IPS-20b (cell line): ENCODE results near the gene RSPH6A.

Experiments
- H3K27ac ChIP-seq: one replicate; pipeline ENCODE4 v1.5.1; 2013; ENCODE audit warnings: low read length
- H3K27me3 ChIP-seq: 2 replicates; pipeline ENCODE4 v1.6.1; 2013; ENCODE audit warnings: mild to moderate bottlenecking, low read length, inconsistent platforms; ENCODE audit not compliant: insufficient read depth
- H3K36me3 ChIP-seq: 2 replicates; pipeline ENCODE4 v1.6.1; 2013; ENCODE audit warnings: low read depth, mild to moderate bottlenecking, inconsistent platforms, low read length, moderate library complexity; ENCODE audit not compliant: insufficient read depth
- H3K4me1 ChIP-seq: 2 replicates; pipeline ENCODE4 v1.6.1; 2013; ENCODE audit warnings: mild to moderate bottlenecking, control low read depth, inconsistent platforms, low read length, moderate library complexity; ENCODE audit not compliant: insufficient read depth
- H3K4me3 ChIP-seq: 2 replicates; pipeline ENCODE4 v1.5.1; 2013; ENCODE audit warnings: mild to moderate bottlenecking, low read length, inconsistent platforms
- H3K9ac ChIP-seq: 2 replicates; pipeline ENCODE4 v1.6.1; 2013; ENCODE audit warnings: low read depth, mild to moderate bottlenecking, inconsistent platforms, low read length, moderate library complexity
- H3K9me3 ChIP-seq: 2 replicates; pipeline ENCODE4 v1.6.1; 2013; ENCODE audit warnings: mild to moderate bottlenecking, low read depth, low read length, inconsistent platforms; ENCODE audit not compliant: insufficient read depth

Gene RSPH6A

DNA sequence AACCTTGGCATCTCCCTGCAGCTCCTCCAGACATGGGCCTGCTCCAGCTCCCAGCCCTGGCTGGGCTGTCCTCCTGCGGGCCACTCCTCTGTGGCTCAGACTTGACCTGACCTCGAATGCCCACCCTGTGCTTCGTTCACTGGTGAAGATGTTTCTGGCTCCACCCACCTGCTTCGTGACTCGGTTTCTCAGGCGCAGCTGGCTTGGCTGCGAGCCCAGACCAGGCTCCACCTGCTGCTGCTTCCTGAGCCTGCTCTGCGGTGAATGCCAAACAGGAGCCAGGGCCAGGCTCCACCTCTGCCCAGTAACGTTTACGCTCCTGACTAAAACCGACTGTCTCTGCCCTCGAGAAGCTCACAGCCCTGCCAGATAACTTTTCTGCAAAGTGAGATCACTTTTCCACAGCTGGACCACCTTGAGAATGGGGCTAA lies 8.9 kb upstream of the RSPH6A start:
- H3K4me1 ChIP-seq: no peaks in the 10 kb centered on the region
- no peak overlapping the region for H3K27ac ChIP-seq
- H3K9ac ChIP-seq: no peak overlapping the region
- H3K4me3 ChIP-seq: no peak overlapping the region
- H3K36me3 ChIP-seq: peaks cover 95% of the 10 kb centered on the region
- no peaks in the 10 kb centered on the region for H3K9me3 ChIP-seq
- no peaks in the 10 kb centered on the region for H3K27me3 ChIP-seq

- Histone ChIP-seq H3K36me3 (peaks cover 86% of the 10 kb centered on the region), H3K4me3 (no peak overlapping the region), H3K27me3 (no peaks in the 10 kb centered on the region), H3K27ac (no peak overlapping the region), H3K4me1 (peaks cover 3% of the 10 kb centered on the region; the same call in 1 of the 2 replicates), H3K9ac (no peak overlapping the region), H3K9me3 (no peaks in the 10 kb centered on the region)
Measured at GRCh38 chr19:45823182-45823581, 8.1 kb upstream of the RSPH6A start.

- H3K4me1 ChIP-seq: peaks cover 8% of the 10 kb centered on the region; the same call in 1 of the 2 replicates
- H3K9ac ChIP-seq: no peak overlapping the region
- H3K36me3 ChIP-seq: peaks cover 82% of the 10 kb centered on the region
- no peaks in the 10 kb centered on the region for H3K9me3 ChIP-seq
- H3K27ac ChIP-seq: no peak overlapping the region
- no peaks in the 10 kb centered on the region for H3K27me3 ChIP-seq
- no peak overlapping the region for H3K4me3 ChIP-seq
Measured at GRCh38 chr19:45822716-45823115, 7.6 kb upstream of the RSPH6A start.

GRCh38 chr19:45821570-45821969 lies 6.5 kb upstream of the RSPH6A start:
- Histone ChIP-seq H3K9ac (no peak overlapping the region), H3K27ac (no peak overlapping the region), H3K27me3 (no peaks in the 10 kb centered on the region), H3K4me1 (peaks cover 11% of the 10 kb centered on the region; the same call in 1 of the 2 replicates), H3K36me3 (peaks cover 70% of the 10 kb centered on the region), H3K4me3 (no peak overlapping the region), H3K9me3 (no peaks in the 10 kb centered on the region)

GRCh38 chr19:45821103-45821521 lies 6.0 kb upstream of the RSPH6A start:
- Histone ChIP-seq H3K36me3 (peaks cover 66% of the 10 kb centered on the region), H3K9ac (no peak overlapping the region), H3K27me3 (no peaks in the 10 kb centered on the region), H3K27ac (no peak overlapping the region), H3K4me1 (peaks cover 11% of the 10 kb centered on the region; the same call in 1 of the 2 replicates), H3K4me3 (no peak overlapping the region), H3K9me3 (no peaks in the 10 kb centered on the region)

DNA sequence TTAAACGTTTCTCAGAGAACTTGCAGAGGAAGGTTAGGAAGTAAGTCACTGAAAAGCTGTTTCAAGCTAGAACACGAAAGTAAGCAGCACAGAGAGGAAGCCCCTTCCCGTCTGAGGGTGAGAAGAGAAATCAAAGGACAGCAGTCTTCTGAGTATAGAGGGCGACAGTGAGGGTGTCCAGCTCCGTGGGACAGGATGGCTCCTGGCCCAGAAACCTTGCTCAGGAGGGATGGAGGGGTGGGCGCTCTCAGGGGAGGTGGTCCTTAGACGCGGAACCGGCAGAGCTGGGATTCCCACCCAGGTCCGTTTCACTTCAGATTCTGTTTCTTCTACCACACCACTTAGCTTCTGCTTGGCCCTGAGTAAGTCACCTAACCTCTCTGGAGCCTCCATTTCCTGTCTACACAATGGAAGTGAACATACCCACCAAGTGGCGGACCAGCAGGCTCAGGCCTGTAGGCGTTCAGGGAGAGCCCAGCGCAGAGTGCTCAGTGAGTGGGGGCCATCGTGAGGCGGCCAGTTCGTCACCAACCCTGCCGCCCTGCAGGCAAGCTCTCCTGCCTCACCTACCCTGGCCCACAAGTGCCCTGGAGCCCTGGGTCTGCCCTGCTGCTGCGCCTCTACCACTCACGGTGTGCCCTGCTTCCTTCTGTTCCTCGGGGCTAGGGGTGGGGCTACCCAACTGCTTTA lies 5.5 kb upstream of the RSPH6A start:
- Histone ChIP-seq H3K27me3 (no peaks in the 10 kb centered on the region), H3K4me1 (peaks cover 11% of the 10 kb centered on the region; the same call in 1 of the 2 replicates), H3K9me3 (no peaks in the 10 kb centered on the region), H3K27ac (no peak overlapping the region), H3K4me3 (no peak overlapping the region), H3K36me3 (peaks cover 60% of the 10 kb centered on the region), H3K9ac (no peak overlapping the region)

DNA sequence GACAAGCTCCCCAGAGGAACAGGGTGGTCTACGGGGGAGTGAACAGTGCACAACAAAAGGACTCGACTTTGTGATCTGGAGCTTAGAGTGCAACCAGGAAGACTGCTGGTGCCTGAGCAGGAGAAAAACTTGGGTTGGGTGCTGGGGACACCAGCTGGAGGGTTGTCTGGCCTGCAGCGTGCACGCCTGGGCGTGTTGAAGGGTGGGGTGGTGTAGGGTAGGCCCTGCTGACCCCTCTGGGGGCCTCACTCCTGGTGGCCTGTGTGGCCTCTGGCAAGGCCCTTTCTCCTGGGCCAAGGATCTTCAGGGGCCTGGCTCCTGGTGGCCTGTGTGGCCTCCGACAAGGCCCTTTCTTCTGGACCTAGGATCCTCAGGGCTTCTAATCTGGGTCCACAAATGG lies 4.7 kb upstream of the RSPH6A start:
- Histone ChIP-seq H3K4me1 (peaks cover 11% of the 10 kb centered on the region; the same call in 1 of the 2 replicates), H3K4me3 (no peak overlapping the region), H3K9ac (no peak overlapping the region), H3K27ac (no peak overlapping the region), H3K36me3 (peaks cover 52% of the 10 kb centered on the region), H3K27me3 (no peaks in the 10 kb centered on the region), H3K9me3 (no peaks in the 10 kb centered on the region)

DNA sequence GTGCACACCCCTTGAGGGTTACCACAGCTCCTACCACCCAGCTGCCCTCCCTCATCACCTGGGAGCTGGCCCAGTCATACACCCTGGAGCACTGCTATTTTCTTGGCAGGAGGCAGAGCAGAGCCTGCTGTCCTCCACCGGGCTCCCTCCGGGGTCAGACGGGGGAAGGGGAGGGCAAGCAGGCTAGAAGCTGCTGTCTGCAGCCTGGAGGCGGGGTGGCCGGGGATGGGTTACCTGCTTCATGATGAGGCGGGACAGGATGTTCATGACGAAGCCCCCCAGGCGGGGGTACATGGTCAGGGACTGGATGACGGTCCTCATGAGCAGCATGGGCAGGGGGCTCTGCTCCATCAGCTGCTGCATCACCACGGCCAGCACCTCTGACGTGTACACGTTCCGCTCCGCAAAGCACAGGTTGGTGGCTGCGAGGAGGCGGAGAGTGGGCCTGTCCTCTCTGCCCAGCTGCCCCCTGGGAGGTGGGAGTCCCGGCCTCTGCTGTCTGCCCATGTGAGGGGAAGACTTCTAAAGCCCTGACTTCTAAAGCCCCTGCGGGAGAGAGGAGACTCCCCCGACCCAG lies 2.7 kb upstream of the RSPH6A start:
- no peaks in the 10 kb centered on the region for H3K27me3 ChIP-seq
- H3K4me1 ChIP-seq: peaks cover 17% of the 10 kb centered on the region; the same call in 1 of the 2 replicates
- peak overlapping the region; percentile 53; the same call in 1 of the 2 replicates for H3K9ac ChIP-seq
- peak overlapping the region; percentile 41; the same call in 1 of the 2 replicates for H3K4me3 ChIP-seq
- no peaks in the 10 kb centered on the region for H3K9me3 ChIP-seq
- H3K27ac ChIP-seq: peak overlapping the region; percentile 57
- peaks cover 33% of the 10 kb centered on the region for H3K36me3 ChIP-seq

DNA sequence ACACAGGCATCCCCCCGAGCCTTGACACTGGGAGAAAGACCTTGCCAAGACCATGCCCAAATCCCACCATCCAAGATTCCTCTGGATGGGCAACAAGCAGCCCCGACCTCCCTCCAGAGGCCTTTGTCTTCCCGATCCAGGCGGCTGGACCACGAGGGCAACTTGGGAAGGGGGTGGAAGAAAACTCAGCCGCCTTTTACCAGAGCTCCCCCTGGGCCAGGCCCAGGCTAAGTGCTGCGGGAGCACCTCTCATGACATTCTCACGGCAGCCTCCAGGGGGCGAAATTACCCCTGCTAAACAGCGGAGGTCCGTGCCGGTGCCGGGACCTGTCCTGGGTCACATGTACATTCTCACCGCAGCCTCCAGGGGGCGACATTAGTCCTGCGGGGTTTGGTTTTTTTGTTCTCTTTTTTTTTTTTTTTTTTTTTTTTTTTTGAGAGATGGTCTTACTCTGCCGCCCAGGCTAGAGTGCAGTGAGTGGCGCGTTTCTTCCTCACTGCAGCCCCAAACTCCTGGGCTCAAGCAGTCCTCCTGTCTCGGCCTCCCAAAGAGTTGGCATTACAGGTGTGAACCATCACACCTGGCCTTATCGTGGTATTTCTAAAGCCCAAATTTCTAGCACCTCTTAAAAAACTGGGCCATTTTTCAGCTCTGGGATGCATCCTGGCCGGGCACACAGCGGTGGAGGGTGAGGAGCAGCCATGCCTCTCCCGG lies 2.1 kb upstream of the RSPH6A start:
- Histone ChIP-seq H3K9me3 (no peaks in the 10 kb centered on the region), H3K27me3 (no peaks in the 10 kb centered on the region), H3K9ac (peak overlapping the region; percentile 79; the same call in 1 of the 2 replicates), H3K36me3 (peaks cover 27% of the 10 kb centered on the region), H3K27ac (peak overlapping the region; percentile 57), H3K4me3 (peak overlapping the region; percentile 79), H3K4me1 (peaks cover 17% of the 10 kb centered on the region; the same call in 1 of the 2 replicates)

- H3K36me3 ChIP-seq: peaks cover 21% of the 10 kb centered on the region
- peaks cover 17% of the 10 kb centered on the region; the same call in 1 of the 2 replicates for H3K4me1 ChIP-seq
- no peaks in the 10 kb centered on the region for H3K9me3 ChIP-seq
- peak overlapping the region; percentile 79 for H3K9ac ChIP-seq
- H3K27me3 ChIP-seq: no peaks in the 10 kb centered on the region
- peak overlapping the region; percentile 79 for H3K4me3 ChIP-seq
- H3K27ac ChIP-seq: peak overlapping the region; percentile 22
Measured at GRCh38 chr19:45816236-45817009, 1.3 kb upstream of the RSPH6A start.
